EH (cell line): ENCODE data around the gene TMEM132D.

Experiments used
- DNase-seq: peaks from one replicate; pipeline ENCODE4 v3.0.0-alpha.2; 2015; ENCODE audit warnings: low read depth

Gene TMEM132D

GRCh38 chr12:129339336-129339735 is 564.5 kb downstream of the TMEM132D start:
- DNase-seq: no peak

GRCh38 chr12:129337413-129337812 is 566.4 kb downstream of the TMEM132D start:
- DNase-seq: no peak

- DNase-seq: no peak
These were observed 568.1 kb downstream of the TMEM132D start for GRCh38 chr12:129335773-129336172.

GRCh38 chr12:129332286-129332685 is 571.5 kb downstream of the TMEM132D start:
- DNase-seq: no peak

GRCh38 chr12:129331356-129332085 is 572.3 kb downstream of the TMEM132D start:
- DNase-seq: no peak

GRCh38 chr12:129328235-129328634 is 575.6 kb downstream of the TMEM132D start:
- no peak for DNase-seq

- DNase-seq: no peak
These were observed 578.3 kb downstream of the TMEM132D start for GRCh38 chr12:129325566-129325965.

- no peak for DNase-seq
These were observed 591.8 kb downstream of the TMEM132D start for GRCh38 chr12:129312048-129312447.

GRCh38 chr12:129310346-129310745 is 593.5 kb downstream of the TMEM132D start:
- no peak for DNase-seq

GRCh38 chr12:129305851-129306250 is 598.0 kb downstream of the TMEM132D start:
- DNase-seq: no peak

GRCh38 chr12:129304529-129304928 is 599.3 kb downstream of the TMEM132D start:
- DNase-seq: no peak

GRCh38 chr12:129300011-129300410 is 603.8 kb downstream of the TMEM132D start:
- DNase-seq: no peak

GRCh38 chr12:129298921-129299320 is 604.9 kb downstream of the TMEM132D start:
- no peak for DNase-seq

- no peak for DNase-seq
These were observed 607.2 kb downstream of the TMEM132D start for GRCh38 chr12:129296671-129297070.

GRCh38 chr12:129294868-129295267 is 609.0 kb downstream of the TMEM132D start:
- no peak for DNase-seq

- DNase-seq: no peak
These were observed 624.1 kb downstream of the TMEM132D start for GRCh38 chr12:129279771-129280170.

GRCh38 chr12:129276361-129277060 is 627.3 kb downstream of the TMEM132D start:
- DNase-seq: no peak

- no peak for DNase-seq
These were observed 633.9 kb downstream of the TMEM132D start for GRCh38 chr12:129269756-129270495.

- DNase-seq: no peak
These were observed 645.0 kb downstream of the TMEM132D start for GRCh38 chr12:129258781-129259318.

- no peak for DNase-seq
These were observed 646.3 kb downstream of the TMEM132D start for GRCh38 chr12:129257524-129257923.

- no peak for DNase-seq
These were observed 657.2 kb downstream of the TMEM132D start for GRCh38 chr12:129246630-129247029.

- DNase-seq: no peak
These were observed 658.1 kb downstream of the TMEM132D start for GRCh38 chr12:129245769-129246168.

GRCh38 chr12:129241852-129242251 is 662.0 kb downstream of the TMEM132D start:
- no peak for DNase-seq
